PFSK-1 (cell line): ENCODE measurements around the gene CAMKV.

Source experiments
- FOXP2 ChIP-seq: optimal IDR thresholded peaks from 2 replicates; pipeline ENCODE3; 2011; ENCODE audit warnings: borderline replicate concordance, control low read depth, inconsistent platforms; ENCODE audit not compliant: insufficient read depth; ENCODE audit errors: extremely low read length, extremely low read depth
- POLR2AphosphoS5 ChIP-seq: IDR thresholded peaks from 2 replicates; pipeline ENCODE4 v1.6.1; 2012; ENCODE audit warnings: low read depth, mild to moderate bottlenecking, control low read depth, low read length, moderate library complexity
- REST ChIP-seq, 2 experiments: IDR thresholded peaks; 2 replicates each; pipeline versions ENCODE4 v1.6.1 to v1.8.0; 2011 to 2012; ENCODE audit warnings: low read depth in 2 of 2, low read length in 2 of 2, control low read depth in 1 of 2, inconsistent platforms in 1 of 2, mild to moderate bottlenecking in 1 of 2, moderate library complexity in 1 of 2; ENCODE audit not compliant: insufficient read depth in 1 of 2
- SIN3A ChIP-seq: IDR thresholded peaks from 2 replicates; pipeline ENCODE4 v1.6.1; 2012; ENCODE audit warnings: mild to moderate bottlenecking, low read length, moderate library complexity, borderline replicate concordance; ENCODE audit not compliant: insufficient read depth
- TAF1 ChIP-seq: IDR thresholded peaks from 2 replicates; pipeline ENCODE4 v1.6.1; 2012; ENCODE audit warnings: low read length, control low read depth, borderline replicate concordance; ENCODE audit not compliant: insufficient read depth

GRCh38 chr3:49903451-49904424 lies 34.0 kb upstream of the CAMKV start, which contains the start of gene MST1R:
- TF ChIP-seq REST (IDR thresholded peaks at IDR 0.05; ENCODE audit: insufficient read depth in 1 of 2, low read depth in 2 of 2, low read length in 2 of 2) = no peak
- TF ChIP-seq TAF1 = no peak
- TF ChIP-seq POLR2AphosphoS5 = no peak
- TF ChIP-seq SIN3A = no peak
- no peak for TF ChIP-seq FOXP2
